ENCODE results near the gene FUT2. TPM values are rescaled to one million over a fixed set of nuclear protein-coding genes. Genes with fewer than 3 reads are reported as not detected.

FUT2 gene
- total and polyA plus RNA-seq, 2 of the 13 experiments (the other 11 are each of a cell fraction or from before 2014, with no cell fraction given) = 0.07 TPM; not detected in 1

DNA sequence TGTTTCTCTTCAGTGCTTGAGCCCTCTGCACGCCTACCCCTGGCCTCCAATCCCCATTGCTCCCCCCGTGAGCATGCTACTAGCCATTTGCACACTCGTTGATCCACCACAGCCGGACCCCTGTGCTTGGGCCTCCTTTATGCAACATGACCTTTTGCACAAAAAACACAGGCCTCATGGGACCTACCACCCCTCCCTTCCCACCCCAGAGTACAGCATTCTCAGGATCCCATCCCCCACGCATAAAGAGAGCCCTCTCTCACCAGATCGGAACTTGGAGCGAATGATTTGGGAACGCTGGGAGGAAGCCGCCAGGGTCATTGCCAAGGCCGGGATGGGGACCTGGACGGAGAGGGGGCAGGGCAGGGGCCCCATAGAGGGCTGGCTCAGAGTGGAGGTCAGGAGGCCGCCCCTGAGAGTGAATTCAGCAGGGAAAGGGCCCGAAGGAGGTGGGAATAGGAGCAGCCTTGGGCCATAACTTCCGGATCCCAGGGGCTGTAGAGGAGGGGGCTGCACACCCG lies 23.0 kb downstream of the FUT2 start (continued):
- TF ChIP-seq NR2F6 (IDR thresholded peaks at IDR 0.05) = peak; percentile 84
- TF ChIP-seq NR2F6 (CRISPR knock-in tag; IDR thresholded peaks at IDR 0.05) = peak; percentile 88
- TF ChIP-seq ZNF670 (CRISPR knock-in tag; IDR thresholded peaks at IDR 0.05; ENCODE audit: borderline replicate concordance) = 0 out of 2 replicates have a peak, but pooled peaks have one; percentile 47
- TF ChIP-seq, protein P1, sequence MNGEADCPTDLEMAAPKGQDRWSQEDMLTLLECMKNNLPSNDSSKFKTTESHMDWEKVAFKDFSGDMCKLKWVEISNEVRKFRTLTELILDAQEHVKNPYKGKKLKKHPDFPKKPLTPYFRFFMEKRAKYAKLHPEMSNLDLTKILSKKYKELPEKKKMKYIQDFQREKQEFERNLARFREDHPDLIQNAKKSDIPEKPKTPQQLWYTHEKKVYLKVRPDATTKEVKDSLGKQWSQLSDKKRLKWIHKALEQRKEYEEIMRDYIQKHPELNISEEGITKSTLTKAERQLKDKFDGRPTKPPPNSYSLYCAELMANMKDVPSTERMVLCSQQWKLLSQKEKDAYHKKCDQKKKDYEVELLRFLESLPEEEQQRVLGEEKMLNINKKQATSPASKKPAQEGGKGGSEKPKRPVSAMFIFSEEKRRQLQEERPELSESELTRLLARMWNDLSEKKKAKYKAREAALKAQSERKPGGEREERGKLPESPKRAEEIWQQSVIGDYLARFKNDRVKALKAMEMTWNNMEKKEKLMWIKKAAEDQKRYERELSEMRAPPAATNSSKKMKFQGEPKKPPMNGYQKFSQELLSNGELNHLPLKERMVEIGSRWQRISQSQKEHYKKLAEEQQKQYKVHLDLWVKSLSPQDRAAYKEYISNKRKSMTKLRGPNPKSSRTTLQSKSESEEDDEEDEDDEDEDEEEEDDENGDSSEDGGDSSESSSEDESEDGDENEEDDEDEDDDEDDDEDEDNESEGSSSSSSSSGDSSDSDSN (CRISPR knock-in tag; IDR thresholded peaks at IDR 0.05) = peak; percentile 4; the same call in 1 of the 2 replicates
- TF ChIP-seq POLR2AphosphoS2 (IDR thresholded peaks at IDR 0.05; ENCODE audit: low read depth, low read length) = no peak
- TF ChIP-seq NR3C1 (CRISPR knock-in tag; IDR thresholded peaks at IDR 0.05) = no peak
- no peak; the same call in 1 of the 2 replicates for TF ChIP-seq ARHGAP35 (CRISPR knock-in tag; IDR thresholded peaks at IDR 0.05; ENCODE audit: borderline replicate concordance)
- no peak for TF ChIP-seq ZNF10 (CRISPR knock-in tag; IDR thresholded peaks at IDR 0.05; ENCODE audit: borderline replicate concordance, low read depth)
- TF ChIP-seq RBM39 (IDR thresholded peaks at IDR 0.05; ENCODE audit: low read depth, low read length, poor library complexity, severe bottlenecking) = peak; percentile 33
- peak; percentile 26; the same call in 1 of the 2 replicates for TF ChIP-seq POLR2AphosphoS5 (IDR thresholded peaks at IDR 0.05; ENCODE audit: low read depth, low read length)
- TF ChIP-seq, protein P2, sequence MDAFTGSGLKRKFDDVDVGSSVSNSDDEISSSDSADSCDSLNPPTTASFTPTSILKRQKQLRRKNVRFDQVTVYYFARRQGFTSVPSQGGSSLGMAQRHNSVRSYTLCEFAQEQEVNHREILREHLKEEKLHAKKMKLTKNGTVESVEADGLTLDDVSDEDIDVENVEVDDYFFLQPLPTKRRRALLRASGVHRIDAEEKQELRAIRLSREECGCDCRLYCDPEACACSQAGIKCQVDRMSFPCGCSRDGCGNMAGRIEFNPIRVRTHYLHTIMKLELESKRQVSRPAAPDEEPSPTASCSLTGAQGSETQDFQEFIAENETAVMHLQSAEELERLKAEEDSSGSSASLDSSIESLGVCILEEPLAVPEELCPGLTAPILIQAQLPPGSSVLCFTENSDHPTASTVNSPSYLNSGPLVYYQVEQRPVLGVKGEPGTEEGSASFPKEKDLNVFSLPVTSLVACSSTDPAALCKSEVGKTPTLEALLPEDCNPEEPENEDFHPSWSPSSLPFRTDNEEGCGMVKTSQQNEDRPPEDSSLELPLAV (CRISPR knock-in tag; conservative IDR thresholded peaks at IDR 0.05; ENCODE audit: low read depth) = no peak
- TF ChIP-seq, protein P3, sequence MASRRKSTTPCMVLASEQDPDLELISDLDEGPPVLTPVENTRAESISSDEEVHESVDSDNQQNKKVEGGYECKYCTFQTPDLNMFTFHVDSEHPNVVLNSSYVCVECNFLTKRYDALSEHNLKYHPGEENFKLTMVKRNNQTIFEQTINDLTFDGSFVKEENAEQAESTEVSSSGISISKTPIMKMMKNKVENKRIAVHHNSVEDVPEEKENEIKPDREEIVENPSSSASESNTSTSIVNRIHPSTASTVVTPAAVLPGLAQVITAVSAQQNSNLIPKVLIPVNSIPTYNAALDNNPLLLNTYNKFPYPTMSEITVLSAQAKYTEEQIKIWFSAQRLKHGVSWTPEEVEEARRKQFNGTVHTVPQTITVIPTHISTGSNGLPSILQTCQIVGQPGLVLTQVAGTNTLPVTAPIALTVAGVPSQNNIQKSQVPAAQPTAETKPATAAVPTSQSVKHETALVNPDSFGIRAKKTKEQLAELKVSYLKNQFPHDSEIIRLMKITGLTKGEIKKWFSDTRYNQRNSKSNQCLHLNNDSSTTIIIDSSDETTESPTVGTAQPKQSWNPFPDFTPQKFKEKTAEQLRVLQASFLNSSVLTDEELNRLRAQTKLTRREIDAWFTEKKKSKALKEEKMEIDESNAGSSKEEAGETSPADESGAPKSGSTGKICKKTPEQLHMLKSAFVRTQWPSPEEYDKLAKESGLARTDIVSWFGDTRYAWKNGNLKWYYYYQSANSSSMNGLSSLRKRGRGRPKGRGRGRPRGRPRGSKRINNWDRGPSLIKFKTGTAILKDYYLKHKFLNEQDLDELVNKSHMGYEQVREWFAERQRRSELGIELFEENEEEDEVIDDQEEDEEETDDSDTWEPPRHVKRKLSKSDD (CRISPR knock-in tag; IDR thresholded peaks at IDR 0.05; ENCODE audit: low read depth) = peak; percentile 58; the same call in 1 of the 2 replicates
- TF ChIP-seq, protein P4, sequence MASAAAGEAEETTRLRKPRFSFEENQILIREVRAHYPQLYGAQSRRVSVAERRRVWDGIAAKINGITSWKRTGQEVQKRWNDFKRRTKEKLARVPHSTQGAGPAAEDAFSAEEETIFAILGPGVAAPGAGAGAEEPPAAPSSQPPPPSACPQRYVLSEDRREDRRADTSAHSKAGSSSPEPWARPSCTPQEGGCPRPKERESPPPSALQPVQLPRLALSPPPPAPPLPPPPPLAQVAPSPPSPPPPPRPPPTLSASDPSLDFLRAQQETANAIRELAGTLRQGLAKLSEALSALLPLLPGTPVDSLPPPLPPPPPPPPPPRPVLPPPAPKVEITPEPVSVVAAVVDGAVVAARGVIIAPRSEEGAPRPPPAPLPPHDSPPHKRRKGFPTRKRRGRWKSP (CRISPR knock-in tag; IDR thresholded peaks at IDR 0.05) = 0 out of 2 replicates have a peak, but pooled peaks have one; percentile 27
- TF ChIP-seq, protein P5, sequence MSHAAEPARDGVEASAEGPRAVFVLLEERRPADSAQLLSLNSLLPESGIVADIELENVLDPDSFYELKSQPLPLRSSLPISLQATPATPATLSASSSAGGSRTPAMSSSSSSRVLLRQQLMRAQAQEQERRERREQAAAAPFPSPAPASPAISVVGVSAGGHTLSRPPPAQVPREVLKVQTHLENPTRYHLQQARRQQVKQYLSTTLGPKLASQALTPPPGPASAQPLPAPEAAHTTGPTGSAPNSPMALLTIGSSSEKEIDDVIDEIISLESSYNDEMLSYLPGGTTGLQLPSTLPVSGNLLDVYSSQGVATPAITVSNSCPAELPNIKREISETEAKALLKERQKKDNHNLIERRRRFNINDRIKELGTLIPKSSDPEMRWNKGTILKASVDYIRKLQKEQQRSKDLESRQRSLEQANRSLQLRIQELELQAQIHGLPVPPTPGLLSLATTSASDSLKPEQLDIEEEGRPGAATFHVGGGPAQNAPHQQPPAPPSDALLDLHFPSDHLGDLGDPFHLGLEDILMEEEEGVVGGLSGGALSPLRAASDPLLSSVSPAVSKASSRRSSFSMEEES (CRISPR knock-in tag; IDR thresholded peaks at IDR 0.05) = no peak
- no peak for TF ChIP-seq ZNF678 (CRISPR knock-in tag; IDR thresholded peaks at IDR 0.05)
- TF ChIP-seq, protein P6, sequence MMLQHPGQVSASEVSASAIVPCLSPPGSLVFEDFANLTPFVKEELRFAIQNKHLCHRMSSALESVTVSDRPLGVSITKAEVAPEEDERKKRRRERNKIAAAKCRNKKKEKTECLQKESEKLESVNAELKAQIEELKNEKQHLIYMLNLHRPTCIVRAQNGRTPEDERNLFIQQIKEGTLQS (CRISPR knock-in tag; IDR thresholded peaks at IDR 0.05) = no peak
- peak; percentile 73 for TF ChIP-seq NCOA2 (CRISPR knock-in tag; IDR thresholded peaks at IDR 0.05)
- no peak for TF ChIP-seq ZBTB8A (CRISPR knock-in tag; IDR thresholded peaks at IDR 0.05; ENCODE audit: borderline replicate concordance, low read depth)
- TF ChIP-seq BORCS8-MEF2B (CRISPR knock-in tag; IDR thresholded peaks at IDR 0.05) = peak; percentile 43; the same call in 1 of the 2 replicates
- no peak for TF ChIP-seq RFX1 (IDR thresholded peaks at IDR 0.05)
- peak; percentile 4; the same call in 1 of the 2 replicates for TF ChIP-seq ZNF431 (CRISPR knock-in tag; IDR thresholded peaks at IDR 0.05; ENCODE audit: borderline replicate concordance, low read depth)
